ENCODE measurements around the gene ZCCHC17.

Gene ZCCHC17, protein sequence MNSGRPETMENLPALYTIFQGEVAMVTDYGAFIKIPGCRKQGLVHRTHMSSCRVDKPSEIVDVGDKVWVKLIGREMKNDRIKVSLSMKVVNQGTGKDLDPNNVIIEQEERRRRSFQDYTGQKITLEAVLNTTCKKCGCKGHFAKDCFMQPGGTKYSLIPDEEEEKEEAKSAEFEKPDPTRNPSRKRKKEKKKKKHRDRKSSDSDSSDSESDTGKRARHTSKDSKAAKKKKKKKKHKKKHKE

DNA sequence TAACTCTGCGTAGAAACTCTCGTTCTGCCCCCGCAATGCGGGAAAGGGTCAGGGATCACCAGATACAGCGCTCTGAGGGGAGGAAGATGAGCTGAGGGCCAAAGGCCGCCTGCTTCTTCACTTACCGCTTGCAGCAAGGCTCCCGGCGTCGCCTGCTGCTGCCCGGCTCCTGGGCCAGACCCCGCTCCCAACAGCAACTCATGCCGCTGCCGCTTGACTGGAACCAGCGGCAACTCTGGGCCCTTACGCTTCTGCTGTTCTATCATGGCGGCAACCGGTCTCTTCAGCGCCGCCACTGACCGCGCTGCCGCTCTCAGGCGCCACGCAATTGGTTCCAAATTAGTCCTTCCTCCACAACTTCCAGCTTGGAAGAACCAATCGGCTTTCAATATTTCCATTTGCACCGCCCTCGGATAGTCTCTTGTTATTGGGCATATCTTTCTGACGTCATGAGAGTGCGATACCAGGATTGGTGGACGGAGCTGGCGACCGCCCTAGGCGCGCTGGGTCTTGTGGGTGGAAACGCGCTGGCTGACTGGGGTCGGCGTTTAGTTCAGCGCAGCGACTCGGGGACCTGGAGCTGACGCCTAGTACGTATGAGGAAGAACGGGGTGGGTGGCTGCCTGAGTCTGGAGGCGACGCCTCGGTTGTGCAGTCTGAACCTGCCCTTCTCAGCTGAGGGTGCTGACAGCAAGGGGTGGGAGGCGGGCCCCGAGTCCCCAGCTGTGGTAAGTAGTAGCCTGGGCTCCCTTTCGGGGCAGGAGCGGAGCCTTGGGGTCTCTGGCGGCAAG lies at the start of gene ZCCHC17, which contains the start of gene SNRNP40:
ZCCHC17 (plus strand) TSS at position 547 of the 791 bp plus-strand sequence. CDS start 13,067 bp downstream, outside the sequence.
SNRNP40 (minus strand) TSS at position 303 of the 791 bp plus-strand sequence; CDS start at position 266, 37 bp downstream.
- Histone ChIP-seq H3K36me3 (peaks cover 44% of the 10 kb centered on the region), H3K27ac (peak within 1 kb of the TSS; percentile 94), H3K9me3 (ENCODE audit: severe bottlenecking) (no peaks in the 10 kb centered on the region), H3K27me3 (ENCODE audit: insufficient read depth, low read depth, severe bottlenecking) (no peaks in the 10 kb centered on the region), H3K4me3 (ENCODE audit: low read depth, low read length) (peak within 1 kb of the TSS; percentile 100)
- DNase-seq: peak; percentile 96
- TF ChIP-seq, protein P1, sequence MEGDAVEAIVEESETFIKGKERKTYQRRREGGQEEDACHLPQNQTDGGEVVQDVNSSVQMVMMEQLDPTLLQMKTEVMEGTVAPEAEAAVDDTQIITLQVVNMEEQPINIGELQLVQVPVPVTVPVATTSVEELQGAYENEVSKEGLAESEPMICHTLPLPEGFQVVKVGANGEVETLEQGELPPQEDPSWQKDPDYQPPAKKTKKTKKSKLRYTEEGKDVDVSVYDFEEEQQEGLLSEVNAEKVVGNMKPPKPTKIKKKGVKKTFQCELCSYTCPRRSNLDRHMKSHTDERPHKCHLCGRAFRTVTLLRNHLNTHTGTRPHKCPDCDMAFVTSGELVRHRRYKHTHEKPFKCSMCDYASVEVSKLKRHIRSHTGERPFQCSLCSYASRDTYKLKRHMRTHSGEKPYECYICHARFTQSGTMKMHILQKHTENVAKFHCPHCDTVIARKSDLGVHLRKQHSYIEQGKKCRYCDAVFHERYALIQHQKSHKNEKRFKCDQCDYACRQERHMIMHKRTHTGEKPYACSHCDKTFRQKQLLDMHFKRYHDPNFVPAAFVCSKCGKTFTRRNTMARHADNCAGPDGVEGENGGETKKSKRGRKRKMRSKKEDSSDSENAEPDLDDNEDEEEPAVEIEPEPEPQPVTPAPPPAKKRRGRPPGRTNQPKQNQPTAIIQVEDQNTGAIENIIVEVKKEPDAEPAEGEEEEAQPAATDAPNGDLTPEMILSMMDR (IDR thresholded peaks at IDR 0.05; ENCODE audit: low read depth, low read length): no peak

DNA sequence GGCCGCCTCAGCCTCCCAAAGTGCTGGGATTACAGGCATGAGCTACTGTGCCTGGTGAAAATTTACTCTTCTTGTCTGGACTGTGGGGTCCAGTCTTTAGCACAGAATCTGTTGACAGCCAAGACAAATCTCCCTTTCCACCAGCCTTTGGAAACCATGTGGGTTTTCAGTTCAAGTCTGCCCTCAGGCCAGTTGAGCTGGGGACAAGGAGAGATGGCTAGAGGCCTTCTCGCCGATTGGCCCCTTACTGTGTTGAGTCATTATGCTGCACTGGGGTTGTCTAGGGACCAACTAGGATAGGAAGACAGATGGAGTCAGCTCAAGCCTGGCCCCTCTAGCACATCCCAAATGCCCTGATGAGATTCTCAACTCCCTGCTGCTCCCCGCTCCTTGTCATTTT lies 48.6 kb upstream of the ZCCHC17 start:
- H3K9me3 ChIP-seq (ENCODE audit: severe bottlenecking): no peaks in the 10 kb centered on the region
- DNase-seq: no peak

DNA sequence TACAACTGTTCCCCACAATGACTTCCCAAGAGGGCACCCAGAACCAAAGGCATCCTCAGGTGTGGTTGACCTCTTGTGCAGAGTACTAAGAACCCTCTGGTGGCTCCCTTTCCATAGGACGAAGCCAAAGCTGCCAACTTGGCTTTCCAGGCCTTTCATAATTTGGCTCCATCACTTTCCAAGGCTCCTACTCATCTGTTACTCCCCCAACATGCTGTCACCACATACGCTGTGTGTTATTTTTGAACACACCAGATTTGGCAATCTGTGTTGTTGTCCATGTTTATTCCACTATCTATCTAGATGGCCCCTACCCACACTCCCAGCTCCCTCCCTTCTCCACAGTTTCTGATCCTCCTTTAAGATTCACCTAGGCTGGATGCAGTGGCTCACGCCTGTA lies 47.0 kb upstream of the ZCCHC17 start:
- Histone ChIP-seq H3K27me3 (ENCODE audit: insufficient read depth, low read depth, severe bottlenecking) (no peaks in the 10 kb centered on the region), H3K27ac (no peak overlapping the region), H3K9me3 (ENCODE audit: severe bottlenecking) (no peaks in the 10 kb centered on the region), H3K36me3 (no peaks in the 10 kb centered on the region), H3K4me3 (ENCODE audit: low read depth, low read length) (no peak overlapping the region)
- TF ChIP-seq, protein P1 (IDR thresholded peaks at IDR 0.05; ENCODE audit: low read depth, low read length): no peak
- DNase-seq: no peak

More for the DNA sequence above, 48.6 kb upstream of the ZCCHC17 start:
- Histone ChIP-seq H3K27ac (no peak overlapping the region), H3K27me3 (ENCODE audit: insufficient read depth, low read depth, severe bottlenecking) (no peaks in the 10 kb centered on the region), H3K4me3 (ENCODE audit: low read depth, low read length) (no peak overlapping the region), H3K36me3 (no peaks in the 10 kb centered on the region)
- TF ChIP-seq, protein P1 (IDR thresholded peaks at IDR 0.05; ENCODE audit: low read depth, low read length): no peak

DNA sequence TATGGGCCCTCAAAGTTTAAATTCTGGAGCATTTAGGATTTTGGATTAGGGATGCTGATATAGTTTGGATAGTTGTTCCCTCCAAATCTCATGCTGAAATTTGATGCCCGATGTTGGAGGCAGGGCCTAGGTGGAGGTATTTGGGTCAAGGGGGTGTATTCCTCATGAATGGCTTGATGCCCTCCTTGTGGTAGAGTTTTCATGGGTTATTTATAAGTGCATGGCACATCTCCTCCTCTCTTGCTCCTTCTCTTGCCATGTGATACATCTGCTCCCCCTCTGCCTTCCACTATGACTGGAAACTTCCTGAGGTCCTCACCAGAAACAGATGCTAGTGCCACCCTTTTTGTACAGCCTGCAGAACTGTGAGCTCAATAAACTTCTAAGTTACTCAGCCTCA lies 39.6 kb upstream of the ZCCHC17 start:
- Histone ChIP-seq H3K4me3 (ENCODE audit: low read depth, low read length) (no peak overlapping the region), H3K27ac (no peak overlapping the region), H3K9me3 (ENCODE audit: severe bottlenecking) (no peaks in the 10 kb centered on the region), H3K27me3 (ENCODE audit: insufficient read depth, low read depth, severe bottlenecking) (no peaks in the 10 kb centered on the region), H3K36me3 (peaks cover 53% of the 10 kb centered on the region)
- DNase-seq: no peak
- TF ChIP-seq, protein P1 (IDR thresholded peaks at IDR 0.05; ENCODE audit: low read depth, low read length): no peak

DNA sequence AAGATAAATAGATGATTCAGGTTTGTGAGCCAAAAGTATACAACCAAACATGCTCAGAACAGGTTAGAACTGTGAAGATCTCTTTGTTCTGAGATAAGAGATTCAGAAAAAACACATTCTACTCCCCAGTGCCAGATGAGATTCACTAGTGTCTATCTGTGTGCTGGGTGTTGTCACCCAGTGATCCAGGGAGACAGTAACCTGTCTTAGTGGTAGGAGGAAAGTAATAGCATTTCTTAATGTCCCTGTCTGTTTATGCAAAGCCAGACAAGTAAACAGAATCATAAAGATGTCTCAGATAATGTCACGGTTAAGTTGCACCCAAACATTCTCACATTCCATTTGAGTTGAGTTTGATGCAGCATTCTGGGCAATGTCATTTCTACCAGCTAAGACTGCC lies 38.3 kb upstream of the ZCCHC17 start:
- TF ChIP-seq, protein P1 (IDR thresholded peaks at IDR 0.05; ENCODE audit: low read depth, low read length): no peak
- Histone ChIP-seq H3K36me3 (peaks cover 60% of the 10 kb centered on the region), H3K27me3 (ENCODE audit: insufficient read depth, low read depth, severe bottlenecking) (no peaks in the 10 kb centered on the region), H3K27ac (no peak overlapping the region), H3K4me3 (ENCODE audit: low read depth, low read length) (no peak overlapping the region), H3K9me3 (ENCODE audit: severe bottlenecking) (no peaks in the 10 kb centered on the region)
- no peak for DNase-seq

Measured in WERI-Rb-1 (cell line).